NCI-H1694 (cell line): Measurements from ENCODE around the gene TTLL8.

Source experiments
- DNase-seq: peaks from one replicate; lab custom pipeline; 2025; lab: John Stamatoyannopoulos, UW

TTLL8 gene

GRCh38 chr22:50061141-50061823, 3.2 kb upstream of the TTLL8 start:
- no peak for DNase-seq

GRCh38 chr22:50060441-50061140, 2.5 kb upstream of the TTLL8 start:
- no peak for DNase-seq

- no peak for DNase-seq
These were observed 1.8 kb upstream of the TTLL8 start for GRCh38 chr22:50059881-50060262.

- DNase-seq, result no peak
These were observed 1.1 kb upstream of the TTLL8 start for GRCh38 chr22:50058906-50059880.

GRCh38 chr22:50057278-50058060, 629 bp downstream of the TTLL8 start:
- DNase-seq, result no peak

- no peak for DNase-seq
These were observed 1.7 kb downstream of the TTLL8 start for GRCh38 chr22:50056214-50056972.

- no peak for DNase-seq
These were observed 4.2 kb downstream of the TTLL8 start for GRCh38 chr22:50053861-50054260.

- DNase-seq, result no peak
These were observed 6.2 kb downstream of the TTLL8 start for GRCh38 chr22:50051930-50052329.

GRCh38 chr22:50049299-50050195, 8.6 kb downstream of the TTLL8 start:
- no peak for DNase-seq

GRCh38 chr22:50048836-50049235, 9.3 kb downstream of the TTLL8 start:
- no peak for DNase-seq

GRCh38 chr22:50048061-50048765, 9.9 kb downstream of the TTLL8 start:
- DNase-seq, result no peak

- DNase-seq, result no peak
These were observed 10.8 kb downstream of the TTLL8 start for GRCh38 chr22:50047346-50047745.

- DNase-seq, result no peak
These were observed 11.4 kb downstream of the TTLL8 start for GRCh38 chr22:50046481-50047245.

GRCh38 chr22:50046019-50046415, 12.1 kb downstream of the TTLL8 start:
- no peak for DNase-seq

GRCh38 chr22:50045211-50046018, 12.7 kb downstream of the TTLL8 start:
- no peak for DNase-seq

- no peak for DNase-seq
These were observed 13.5 kb downstream of the TTLL8 start for GRCh38 chr22:50044485-50045118.

GRCh38 chr22:50041361-50042065, 16.6 kb downstream of the TTLL8 start:
- no peak for DNase-seq
